Erythroblast (primary cell): Measurements from ENCODE around the gene BEST1.

ENCODE experiments used
- DNase-seq, 2 experiments: peaks; one replicate each; lab custom pipeline; 2025; lab: John Stamatoyannopoulos, UW
- GATA1 ChIP-seq: IDR thresholded peaks from 2 replicates; pipeline ENCODE4 v1.6.1; 2011; ENCODE audit warnings: low read depth, mild to moderate bottlenecking, control low read depth, low read length, moderate library complexity
- POLR2A ChIP-seq: IDR thresholded peaks from 2 replicates; pipeline ENCODE4 v1.6.1; 2011; ENCODE audit warnings: mild to moderate bottlenecking, low read length

BEST1 gene

DNA sequence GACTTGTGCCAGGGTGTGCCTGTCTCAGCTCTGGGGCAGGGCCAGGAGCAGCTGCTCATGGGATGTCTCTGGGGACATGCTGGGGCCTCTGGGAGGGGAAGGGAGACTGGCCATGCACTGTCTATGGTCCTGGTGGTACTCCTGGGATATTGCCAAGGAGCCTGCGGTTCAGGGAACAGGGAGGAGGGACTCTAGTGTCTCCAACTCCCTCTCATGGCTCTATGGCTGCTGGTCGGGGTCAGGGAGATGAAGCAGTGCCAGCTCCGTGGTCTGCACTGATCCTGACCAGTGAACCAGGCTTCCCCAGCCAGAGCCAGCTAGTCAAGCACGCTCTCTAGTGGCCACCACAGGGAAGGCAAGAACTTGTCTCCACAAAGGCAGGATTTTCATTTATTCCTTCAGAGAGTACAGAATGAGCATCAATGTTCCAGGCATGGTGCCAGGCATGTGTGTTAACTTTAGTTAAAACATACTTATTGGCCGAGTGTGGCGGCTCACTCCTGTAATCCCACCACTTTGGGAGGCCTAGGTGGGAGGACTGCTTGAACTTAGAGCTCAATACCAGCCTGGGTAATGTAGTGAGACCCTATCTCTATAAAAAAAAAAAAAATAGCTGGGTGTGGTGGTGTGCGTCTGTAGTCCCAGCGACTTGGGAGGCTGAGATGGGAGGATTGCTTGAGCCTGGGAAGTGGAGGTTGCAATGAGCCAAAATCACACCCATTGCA lies 2.5 kb upstream of the BEST1 start:
- peak; percentile 85 to 93 for DNase-seq
- TF ChIP-seq GATA1 (no peak), POLR2A (no peak)

DNA sequence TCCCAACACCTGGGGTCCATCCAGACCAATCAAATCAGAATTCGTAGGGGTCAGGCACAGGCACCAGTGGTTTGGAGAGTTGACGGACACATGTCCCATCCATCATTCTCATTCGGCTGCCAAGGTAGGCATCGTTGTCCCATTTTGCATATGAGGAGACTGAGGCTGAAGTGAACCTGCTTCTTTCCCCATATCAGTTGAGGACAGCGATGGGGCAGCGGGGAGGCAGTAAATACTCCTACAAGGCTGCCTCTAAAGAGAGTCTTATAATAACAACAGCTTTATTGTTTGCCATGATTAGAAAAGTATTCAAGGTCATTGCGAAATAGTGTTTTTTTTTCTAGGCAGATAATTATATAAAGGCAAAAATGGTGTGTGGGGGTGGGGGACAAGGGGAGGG lies 1.6 kb upstream of the BEST1 start:
- TF ChIP-seq GATA1 (no peak), POLR2A (no peak)
- DNase-seq, result no peak

DNA sequence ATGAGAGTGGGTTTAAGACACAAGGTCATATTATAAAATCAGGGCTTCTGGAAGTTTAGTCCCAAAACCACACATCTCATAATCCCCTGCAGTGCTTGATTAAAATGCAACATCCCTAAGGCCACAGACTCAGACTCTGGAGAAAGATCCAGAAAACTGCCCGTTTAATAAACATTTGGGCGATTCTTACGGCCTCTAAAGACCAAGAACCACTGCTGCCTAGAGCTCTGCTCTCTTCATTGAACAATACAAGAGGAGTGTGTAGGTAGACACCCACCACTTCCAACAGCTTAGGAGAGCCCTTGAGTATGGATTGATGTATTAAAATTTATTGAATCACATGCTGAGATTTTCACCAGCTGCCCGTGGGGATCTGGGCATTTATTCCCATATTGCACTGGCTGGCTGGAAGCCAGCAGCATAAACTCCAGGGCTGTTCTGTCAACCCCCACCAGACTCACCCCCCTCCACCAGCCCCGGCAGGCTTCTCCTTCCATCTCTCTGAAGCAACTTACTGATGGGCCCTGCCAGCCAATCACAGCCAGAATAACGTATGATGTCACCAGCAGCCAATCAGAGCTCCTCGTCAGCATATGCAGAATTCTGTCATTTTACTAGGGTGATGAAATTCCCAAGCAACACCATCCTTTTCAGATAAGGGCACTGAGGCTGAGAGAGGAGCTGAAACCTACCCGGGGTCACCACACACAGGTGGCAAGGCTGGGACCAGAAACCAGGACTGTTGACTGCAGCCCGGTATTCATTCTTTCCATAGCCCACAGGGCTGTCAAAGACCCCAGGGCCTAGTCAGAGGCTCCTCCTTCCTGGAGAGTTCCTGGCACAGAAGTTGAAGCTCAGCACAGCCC lies 749 bp upstream of the BEST1 start:
- DNase-seq, result peak; percentile 94 to 98
- TF ChIP-seq POLR2A (peak; percentile 78), GATA1 (no peak)

DNA sequence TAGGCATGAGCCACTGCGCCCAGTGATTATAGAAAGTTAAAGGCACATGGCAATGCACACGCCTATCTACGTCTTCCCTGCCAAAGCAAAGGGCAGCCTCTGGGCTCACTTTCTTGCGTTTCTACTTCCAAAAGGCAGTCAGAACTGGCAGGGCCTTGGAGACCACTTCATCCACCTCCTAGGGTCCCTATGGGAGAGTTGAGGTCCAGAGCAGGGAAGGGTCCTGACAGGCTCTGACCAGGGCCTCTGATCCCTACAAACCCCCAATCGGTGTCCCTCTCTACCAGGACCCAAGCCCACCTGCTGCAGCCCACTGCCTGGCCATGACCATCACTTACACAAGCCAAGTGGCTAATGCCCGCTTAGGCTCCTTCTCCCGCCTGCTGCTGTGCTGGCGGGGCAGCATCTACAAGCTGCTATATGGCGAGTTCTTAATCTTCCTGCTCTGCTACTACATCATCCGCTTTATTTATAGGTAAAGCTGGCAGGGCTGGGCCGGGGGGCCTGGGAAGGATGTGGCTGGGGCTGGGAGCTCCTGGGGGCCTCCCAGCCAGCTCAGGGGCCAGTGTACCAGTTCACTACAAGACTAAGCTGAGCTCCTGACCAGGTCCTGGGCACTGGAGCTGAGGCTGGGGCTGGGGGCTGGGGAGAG lies 1.5 kb downstream of the BEST1 start:
- DNase-seq, result no peak
- TF ChIP-seq GATA1 (no peak), POLR2A (no peak)

DNA sequence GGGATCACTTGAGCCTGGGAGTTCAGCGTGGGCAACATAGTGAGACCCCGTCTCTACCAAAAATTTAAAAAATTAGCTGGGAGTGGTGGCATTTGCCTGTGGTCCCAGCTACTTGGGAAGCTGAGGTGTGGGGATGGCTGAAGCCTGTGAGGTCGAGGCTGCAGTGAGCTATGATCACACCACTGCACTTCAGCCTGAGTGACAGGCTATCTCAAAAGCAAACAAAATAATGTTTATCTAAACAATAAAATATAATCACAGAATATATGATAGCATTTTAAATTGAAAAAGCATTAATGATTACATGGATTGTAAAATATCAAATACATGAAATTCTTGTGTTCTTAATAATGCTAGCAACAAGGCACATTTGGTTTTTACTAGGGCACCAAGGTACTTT lies 2.7 kb downstream of the BEST1 start:
- no peak for DNase-seq
- TF ChIP-seq GATA1, result no peak
- no peak for TF ChIP-seq POLR2A

DNA sequence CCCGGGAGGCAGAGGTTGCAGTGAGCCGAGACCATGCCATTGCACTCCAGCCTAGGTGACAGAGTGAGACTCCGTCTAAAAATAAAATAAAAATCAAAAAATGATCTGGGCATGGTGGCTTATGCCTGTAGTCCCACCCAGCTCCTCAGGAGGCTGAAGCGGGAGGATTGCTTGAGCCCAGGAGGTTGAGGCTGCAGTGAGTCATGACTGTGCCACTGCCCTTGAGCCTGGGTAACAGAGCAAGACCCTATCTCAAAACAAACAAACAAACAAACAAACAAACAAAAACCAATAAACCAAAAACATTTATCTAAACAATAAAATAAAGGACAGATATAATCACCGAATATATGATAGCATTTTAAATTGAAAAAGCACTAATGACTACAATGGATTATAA lies 3.5 kb downstream of the BEST1 start:
- DNase-seq, result peak in 1 of 2 experiments; percentile 53

DNA sequence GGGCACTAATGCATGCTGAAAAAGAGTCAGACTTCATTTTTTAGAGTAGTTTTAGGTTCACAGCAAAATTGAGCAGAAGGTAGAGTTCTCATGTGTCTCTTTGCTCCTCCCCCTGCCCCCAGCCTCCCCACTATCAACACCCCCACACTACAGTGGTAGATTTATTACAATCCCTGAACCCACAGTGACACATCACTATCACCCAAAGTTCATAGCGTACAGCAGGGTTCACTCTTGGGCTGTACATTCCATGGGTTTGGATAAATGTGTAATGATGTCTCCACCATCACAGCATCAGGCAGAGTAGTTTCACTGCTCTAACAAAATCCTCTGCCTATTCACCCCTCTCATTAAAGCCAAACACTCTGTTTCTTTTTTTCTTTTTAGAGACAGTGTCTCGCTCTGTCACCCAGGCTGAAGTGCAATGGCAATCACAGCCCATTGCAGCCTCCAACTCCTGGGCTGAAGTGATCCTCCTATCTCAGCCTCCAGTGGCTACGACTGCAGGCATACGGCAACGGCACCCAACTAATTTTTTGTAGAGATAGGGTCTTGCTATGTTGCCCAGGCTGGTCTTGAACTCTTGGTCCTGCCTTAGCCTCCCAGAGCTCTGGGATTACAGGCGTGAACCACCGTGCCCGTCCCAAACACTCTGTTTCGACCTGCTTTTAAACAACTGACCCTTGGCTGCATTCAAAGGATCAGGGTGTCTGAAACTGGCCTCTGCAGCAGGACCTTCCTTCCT lies 4.1 kb downstream of the BEST1 start:
- TF ChIP-seq POLR2A (no peak), GATA1 (no peak)
- DNase-seq, result peak in 1 of 2 experiments; percentile 41

DNA sequence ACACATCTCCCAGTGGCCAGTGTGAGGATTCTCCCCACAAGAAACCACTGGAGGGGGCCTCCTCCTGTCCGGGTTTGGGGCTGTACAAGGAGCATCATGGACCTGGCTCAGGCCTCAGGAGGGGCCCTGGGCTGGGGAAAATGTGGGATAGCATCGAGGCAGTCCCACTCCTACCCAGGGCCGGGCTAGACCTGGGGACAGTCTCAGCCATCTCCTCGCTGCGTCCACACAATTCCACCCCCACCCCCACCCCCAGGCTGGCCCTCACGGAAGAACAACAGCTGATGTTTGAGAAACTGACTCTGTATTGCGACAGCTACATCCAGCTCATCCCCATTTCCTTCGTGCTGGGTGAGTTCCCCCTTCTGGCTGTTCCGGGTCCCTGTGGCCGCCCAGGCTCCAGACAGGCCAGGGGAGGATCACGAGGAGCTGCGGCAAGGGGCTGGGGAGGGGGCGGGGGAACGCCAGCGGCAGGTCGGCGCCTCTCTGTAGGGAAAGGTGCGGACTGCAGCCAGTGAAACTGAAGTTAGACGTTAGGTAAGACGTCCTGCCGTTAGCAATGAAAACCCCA lies 4.8 kb downstream of the BEST1 start:
- peak in 1 of 2 experiments; percentile 60 for DNase-seq
- TF ChIP-seq GATA1 (no peak), POLR2A (no peak)

DNA sequence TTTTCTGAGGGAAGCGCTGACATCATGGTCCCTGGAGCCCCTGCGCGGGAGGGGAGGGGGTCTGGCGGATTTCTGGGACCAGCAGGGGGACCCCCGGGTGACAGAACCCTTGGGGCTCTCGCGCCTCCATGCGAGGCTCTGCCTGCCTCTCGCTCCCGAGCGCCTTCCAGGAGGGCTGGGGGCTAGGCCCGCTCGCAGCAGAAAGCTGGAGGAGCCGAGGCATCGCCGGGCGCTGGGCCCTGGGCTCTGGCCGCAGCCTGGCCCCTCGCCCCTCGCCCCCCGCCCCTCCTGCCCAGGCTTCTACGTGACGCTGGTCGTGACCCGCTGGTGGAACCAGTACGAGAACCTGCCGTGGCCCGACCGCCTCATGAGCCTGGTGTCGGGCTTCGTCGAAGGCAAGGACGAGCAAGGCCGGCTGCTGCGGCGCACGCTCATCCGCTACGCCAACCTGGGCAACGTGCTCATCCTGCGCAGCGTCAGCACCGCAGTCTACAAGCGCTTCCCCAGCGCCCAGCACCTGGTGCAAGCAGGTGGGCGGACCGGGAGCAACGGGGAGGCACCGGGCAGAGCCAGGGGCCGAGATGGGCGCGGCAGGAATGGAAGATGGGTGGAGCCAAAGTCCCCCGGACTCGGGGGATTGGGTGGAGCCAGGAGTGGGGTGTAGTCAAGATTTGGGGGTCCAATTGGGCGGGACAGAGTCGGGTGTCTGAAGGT lies 5.4 kb downstream of the BEST1 start:
- peak; percentile 43 to 63 for DNase-seq
- no peak for TF ChIP-seq POLR2A
- TF ChIP-seq GATA1, result no peak

DNA sequence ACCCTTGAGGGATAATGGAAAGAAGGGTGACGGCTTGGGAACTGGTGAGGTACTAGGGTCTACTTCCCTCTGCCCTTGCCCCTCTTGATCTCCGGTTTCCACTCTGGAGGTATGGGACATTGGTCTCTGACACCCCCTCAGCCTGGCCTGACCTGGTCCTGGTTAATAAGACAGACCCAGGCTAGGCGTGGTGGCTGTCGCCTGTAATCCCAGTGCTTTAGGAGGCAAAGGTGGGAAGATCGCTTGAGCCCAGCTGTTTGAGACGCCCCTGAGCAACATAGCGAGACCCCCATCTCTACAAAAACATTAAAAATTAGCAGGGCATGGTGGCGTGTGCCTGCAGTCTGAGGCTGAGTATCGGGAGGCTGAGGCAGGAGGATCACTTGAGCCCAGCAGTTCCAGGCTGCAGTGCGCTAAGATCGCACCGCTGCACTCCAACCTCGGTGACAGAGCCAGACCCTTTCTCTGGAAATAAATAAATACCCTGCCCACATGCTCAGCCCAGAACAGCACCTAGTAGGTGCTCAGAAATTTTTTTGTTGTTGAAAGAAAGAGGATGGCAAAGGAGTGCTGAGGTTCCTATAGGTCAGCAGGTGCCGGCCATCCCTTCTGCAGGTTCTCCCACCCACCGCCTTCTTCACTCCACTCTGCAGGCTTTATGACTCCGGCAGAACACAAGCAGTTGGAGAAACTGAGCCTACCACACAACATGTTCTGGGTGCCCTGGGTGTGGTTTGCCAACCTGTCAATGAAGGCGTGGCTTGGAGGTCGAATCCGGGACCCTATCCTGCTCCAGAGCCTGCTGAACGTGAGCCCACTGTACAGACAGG lies 6.3 kb downstream of the BEST1 start:
- DNase-seq, result no peak
- TF ChIP-seq GATA1, result no peak
- no peak for TF ChIP-seq POLR2A

DNA sequence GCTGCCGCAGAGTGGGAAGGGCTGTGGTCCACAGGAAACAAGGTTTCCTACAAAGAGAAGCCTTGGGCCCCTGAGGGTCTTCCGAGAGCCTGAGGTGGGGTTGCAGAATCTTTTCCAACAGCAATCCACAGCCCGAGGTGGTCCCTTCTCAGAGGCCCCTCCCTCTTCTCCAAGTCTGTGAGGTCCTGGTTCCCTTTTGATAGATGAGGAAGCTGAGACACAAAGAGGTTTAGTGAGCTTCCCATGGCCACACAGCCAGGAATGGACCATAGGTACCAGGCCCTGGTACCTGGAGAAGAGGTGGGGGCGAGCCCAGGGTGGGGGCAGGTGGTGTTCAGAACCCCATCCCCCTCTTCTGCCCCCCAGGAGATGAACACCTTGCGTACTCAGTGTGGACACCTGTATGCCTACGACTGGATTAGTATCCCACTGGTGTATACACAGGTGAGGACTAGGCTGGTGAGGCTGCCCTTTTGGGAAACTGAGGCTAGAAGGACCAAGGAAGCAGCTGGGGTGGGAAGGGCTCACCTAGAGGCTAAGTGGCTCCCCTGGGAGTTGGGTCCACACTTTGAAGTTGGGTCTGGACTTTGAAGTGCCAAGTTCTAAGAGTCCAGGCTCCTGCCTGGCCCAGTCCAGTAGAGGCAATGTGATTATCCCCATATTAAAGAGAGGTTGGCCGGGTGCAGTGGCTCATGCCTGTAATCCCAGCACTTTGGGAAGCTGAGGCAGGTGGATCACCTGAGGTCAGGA lies 7.0 kb downstream of the BEST1 start:
- TF ChIP-seq GATA1, result no peak
- TF ChIP-seq POLR2A, result no peak
- no peak for DNase-seq
